Right hindlimb (tissue), 1 donor: ENCODE measurements around the gene NINL.
"Not testable (repeated sequence)": the region's sequence is repeated elsewhere in the genome, so short reads cannot be mapped to it uniquely, and the experiment has no call there.

ENCODE experiments used
- DNase-seq: peaks from one replicate; pipeline ENCODE4 v3.0.0-alpha.2; 2018

The NINL gene

GRCh38 chr20:25590778-25591177 lies 5.4 kb upstream of the NINL start:
- DNase-seq, result not testable (repeated sequence)

GRCh38 chr20:25588491-25588890 lies 3.2 kb upstream of the NINL start:
- no peak for DNase-seq

DNA sequence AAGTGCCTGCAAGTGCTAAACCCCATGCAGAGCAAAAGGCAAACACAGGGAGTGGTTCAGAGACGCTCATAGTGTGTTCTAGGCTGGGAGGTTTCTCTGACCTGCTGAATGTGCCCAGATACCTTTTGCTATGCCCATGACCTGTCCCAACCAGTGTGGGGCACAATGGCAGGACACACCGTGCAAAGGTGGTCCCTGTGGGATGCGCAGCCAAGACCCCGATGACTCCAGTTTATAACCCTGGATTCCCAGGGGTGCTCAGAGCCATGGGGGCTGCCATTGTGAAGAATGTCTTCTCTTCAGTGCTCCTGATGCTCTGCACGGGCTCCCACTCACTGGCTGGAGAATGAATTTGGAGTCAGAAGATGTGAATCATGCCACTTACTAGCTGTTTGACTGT lies 2.2 kb upstream of the NINL start:
- no peak for DNase-seq

DNA sequence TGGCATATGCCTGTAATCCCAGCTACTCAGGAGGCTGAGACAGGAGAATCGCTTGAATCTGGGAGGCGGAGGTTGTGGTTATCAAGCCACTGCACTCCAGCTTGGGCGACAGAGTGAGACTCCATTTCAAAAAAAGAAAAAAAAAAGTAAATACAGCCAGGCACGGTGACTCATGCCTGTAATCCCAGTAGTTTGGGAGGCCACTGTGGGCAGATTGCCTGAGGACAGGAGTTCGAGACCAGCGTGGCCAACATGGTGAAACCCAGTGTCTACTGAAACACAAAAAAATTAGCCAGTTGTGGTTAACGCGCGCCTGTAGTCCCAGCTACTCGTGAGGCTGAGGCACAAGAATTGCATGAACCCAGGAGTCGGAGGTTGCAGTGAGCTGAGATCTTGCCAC lies 1.5 kb upstream of the NINL start:
- DNase-seq, result no peak

DNA sequence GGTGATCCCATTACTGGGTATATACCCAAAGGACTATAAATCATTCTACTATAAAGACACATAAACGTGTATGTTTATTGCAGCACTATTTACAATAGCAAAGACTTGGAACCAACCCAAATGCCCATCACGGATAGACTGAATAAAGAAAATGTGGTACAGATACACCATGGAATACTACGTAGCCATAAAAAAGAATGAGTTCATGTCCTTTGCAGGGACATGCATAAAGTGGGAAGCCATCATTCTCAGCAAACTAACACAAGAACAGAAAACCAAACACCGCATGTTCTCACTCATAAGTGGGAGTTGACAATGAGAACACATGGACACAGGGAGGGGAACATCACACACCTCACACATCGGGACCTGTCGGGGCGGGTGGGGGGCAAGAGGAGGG lies 1.7 kb downstream of the NINL start:
- not testable (repeated sequence) for DNase-seq

DNA sequence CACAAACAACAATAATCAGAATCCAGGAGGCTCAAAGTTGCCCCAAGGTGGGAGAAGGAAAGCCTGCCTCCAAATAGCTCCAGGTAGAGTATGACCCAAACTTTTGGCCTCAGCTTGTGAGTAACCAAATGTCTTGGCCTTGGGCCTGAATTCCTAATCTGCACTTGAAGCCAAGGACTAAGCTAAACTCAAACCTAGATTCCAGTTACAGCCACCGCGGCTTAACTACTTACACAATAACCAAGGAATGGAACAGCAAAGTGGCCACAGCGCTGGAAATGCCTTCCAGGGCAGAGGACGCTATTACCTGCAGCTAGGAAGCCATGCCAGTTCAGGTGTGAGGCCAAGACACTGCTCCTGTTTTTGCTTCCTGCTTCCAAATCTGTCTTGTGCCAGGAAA lies 4.6 kb downstream of the NINL start:
- no peak for DNase-seq

DNA sequence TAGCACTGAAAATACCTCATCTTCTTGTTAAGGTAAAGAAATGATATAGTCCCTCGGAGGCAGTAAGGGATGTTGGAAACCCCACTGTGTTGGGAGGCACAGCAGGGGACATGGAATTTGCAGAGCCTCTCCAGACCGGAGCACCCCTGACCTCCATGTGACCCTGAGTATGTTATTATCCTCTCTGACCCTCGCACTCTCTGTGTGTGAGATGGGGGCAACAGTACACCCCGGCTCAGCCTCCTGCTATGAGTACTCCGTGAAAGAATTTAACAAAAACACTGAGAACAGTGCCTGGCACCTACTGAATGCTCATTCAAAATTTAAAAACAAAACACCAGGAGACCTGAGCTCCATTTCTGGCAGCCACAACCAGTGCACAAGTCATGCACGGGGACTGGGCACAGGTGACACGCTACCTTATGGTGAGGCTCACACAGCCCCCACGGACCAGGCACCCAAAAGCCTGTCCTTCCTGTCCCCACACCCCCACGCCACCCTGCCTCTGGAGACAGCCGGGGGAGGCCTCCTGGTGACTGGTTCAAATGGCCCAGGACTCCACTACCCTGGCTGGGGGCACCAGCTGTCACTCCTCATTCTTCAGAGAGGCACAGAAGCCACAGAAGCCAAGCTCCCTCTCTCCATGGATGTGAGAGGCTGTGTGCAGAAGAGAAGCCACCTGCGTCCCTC lies 6.1 kb downstream of the NINL start:
- no peak for DNase-seq

DNA sequence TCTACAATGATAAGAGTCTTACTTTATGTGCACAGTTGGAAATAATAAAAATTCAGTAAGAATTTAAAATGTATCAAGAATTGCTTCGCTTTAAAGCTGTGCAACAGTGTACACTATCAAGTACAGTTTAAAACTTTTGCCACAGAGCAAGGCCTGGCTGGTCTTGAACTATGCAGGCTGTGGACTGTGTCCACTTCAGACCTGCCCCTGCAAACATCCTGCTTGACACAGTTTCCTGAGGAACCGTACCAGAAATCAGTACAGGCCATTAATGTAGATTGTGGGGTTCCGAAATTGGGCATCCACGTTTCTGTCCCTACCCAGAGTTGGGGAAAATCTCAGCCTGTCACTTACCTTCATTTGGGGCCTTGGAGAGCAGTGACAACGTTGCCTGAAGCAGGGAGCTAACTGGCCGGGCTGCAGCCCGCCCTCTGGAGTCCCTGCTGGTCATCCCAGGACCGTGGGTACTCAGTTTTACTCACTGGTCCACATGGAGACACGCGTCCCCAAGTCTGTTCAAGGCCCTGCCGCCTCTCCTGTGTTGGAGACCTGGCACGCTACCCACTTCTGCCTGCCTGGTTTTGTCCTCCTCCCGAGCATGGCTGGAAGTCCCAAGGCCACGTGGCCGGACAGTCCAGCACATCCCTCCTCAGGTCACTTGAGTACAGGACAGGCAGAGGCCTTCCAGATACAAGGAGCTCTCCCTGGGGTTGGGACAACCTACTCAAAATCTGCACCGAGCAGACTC lies 8.4 kb downstream of the NINL start:
- DNase-seq, result no peak

GRCh38 chr20:25574411-25574810 lies 10.9 kb downstream of the NINL start:
- no peak for DNase-seq

DNA sequence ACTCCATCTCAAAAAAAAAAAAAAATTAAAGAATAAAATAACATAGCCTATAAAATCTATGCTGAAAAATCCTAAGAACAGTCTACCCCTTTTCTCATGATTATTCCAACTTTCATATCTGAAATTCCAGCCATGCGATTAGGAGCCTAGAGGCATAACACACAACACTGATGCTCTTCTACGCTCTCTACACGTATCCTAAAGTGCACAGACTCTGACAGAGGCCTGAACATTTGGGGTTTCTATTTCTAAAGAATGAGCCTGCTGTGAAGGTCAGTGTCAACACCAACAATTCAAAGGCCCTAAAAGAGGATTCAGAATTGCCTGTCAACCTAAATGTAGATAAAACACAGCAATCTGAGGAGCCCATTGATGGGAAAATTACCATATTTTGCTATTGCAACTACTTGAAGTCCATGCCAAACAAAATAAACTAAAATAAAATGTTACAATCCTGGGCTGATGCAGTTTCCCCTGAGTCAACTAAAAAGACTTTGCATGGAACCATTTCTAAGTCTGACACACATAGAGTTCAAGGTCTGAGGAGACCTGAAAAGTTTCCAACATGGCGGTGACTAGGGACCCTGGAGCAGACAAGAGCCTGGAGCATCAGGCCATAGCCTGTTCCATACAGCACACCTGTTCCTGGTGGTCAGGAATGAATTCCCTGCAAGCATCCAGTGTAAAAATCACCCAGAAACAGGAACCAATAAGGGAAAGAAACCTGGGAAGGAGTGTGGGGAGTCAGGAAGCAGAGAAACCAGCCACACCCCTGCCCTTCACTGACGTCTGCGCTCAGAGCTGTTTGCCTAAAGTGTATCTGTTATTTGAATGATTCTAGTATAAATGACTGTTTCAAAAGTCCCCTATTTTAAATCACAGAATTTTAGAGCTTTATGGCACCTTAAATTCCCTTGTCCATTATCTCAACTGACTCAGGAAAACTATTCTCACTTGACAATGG lies 11.8 kb downstream of the NINL start:
- no peak for DNase-seq

DNA sequence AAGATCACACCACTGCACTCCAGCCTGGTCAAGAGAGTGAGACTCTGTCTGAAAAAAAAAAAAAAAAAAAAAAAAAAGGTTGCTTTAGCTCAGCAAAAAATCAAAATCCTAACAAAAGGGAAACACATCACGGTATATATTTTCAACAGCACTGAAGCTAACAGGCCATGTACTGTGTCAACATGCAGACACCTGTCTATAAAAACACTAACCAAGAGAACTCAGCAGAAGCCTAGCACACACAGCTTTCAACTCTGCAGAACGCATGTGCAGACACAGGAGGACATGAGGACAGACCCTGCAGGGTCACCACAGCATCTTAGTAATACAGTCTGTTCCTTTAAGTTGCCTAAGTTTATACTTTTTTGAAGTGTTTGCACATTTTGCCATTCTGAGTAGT lies 13.5 kb downstream of the NINL start:
- DNase-seq, result no peak

GRCh38 chr20:25571240-25571639 lies 14.1 kb downstream of the NINL start:
- no peak for DNase-seq

DNA sequence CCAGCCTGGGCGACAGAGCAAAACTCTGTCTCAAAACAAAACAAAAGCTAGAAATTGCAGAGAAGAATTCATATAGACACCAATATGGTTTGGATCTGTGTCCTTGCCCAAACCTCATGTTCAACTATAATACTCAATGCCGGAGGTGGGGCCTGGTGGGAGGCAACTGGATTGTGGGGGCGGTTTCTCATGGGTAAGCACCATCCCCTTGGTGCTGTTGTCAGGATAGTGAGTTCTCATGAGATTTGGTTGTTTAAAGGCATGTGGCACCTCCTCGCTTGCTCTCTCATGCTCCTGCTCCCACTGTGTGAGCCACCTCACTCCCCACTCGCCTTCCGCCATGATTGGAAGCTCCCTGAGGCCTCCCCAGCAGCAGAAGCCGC lies 15.2 kb downstream of the NINL start:
- DNase-seq, result no peak

GRCh38 chr20:25567286-25567685 lies 18.0 kb downstream of the NINL start:
- no peak for DNase-seq

DNA sequence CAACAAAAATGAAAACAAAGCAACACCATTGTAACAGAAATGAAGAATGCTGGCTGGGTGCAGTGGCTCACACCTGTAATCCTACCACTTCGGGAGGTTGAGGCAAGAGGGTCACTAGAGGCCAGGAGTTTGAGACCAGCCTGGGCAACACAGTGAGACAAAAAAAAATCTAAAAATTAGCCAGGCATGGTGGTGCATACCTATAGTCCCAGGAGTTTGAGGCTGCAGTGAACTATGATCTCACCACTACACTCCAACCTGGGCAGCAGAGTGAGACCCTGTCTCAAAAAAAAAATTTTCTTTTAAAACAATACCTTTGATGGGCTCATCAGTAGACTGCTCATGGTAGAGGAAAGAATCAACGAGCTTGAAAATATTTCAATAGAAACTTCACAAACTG lies 18.5 kb downstream of the NINL start:
- DNase-seq, result no peak

GRCh38 chr20:25565578-25566157 lies 19.7 kb downstream of the NINL start:
- no peak for DNase-seq

DNA sequence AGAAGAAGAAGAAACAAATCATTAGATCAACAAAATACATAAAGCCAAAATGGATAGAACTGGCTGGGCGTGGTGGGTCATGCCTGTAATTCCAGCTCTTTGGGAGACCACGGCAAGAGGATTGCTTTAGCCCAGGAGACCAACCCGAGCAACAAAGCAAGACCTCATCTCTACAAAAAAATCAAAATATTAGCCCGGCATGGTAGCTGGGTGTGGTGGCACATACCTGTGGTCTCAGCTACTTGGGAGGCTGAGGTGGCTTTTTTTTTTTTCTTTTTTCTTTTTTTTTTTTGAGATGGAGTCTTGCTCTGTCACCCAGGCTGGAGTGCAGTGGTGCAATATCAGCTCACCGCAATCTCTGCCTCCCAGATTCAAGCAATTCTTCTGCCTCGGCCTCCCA lies 21.5 kb downstream of the NINL start:
- no peak for DNase-seq

- DNase-seq, result no peak
Observed at GRCh38 chr20:25563362-25563761, 22.0 kb downstream of the NINL start.

DNA sequence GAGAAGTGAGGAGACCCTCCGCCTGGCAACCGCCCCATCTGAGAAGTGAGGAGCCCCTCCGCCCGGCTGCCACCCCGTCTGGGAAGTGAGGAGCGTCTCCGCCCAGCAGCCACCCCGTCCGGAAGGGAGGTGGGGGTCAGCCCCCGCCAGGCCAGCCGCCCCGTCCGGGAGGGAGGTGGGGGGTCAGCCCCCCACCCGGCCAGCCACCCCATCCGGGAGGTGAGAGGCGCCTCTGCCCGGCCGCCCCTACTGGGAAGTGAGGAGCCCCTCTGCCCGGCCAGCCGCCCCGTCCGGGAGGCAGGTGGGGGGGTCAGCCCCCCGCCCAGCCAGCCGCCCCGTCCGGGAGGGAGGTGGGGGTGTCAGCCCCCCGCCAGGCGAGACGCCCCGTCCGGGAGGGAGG lies 23.6 kb downstream of the NINL start:
- DNase-seq, result not testable (repeated sequence)

DNA sequence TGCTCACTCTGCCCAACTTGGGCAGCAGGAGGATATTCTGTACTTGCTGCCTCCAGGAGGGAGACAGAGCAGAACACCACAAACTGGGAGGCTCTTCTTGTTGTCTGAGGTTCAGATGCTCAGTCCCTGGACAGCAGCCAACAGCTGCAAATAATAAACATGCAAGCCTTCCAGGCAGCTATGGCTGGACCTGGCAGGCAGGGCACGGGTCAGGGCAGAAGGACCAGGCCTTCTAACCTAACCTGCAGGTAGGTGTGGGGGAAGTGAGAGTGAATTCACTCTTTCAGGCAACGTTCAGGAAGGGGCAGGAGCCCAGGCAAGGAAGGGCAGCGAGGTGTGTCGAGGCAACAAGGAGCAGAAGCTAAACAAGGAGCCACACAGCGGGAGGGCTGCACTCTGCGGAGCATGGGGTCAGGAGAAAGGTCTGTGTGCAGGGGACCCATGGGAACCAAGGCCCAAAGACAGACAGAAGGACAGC lies 31.5 kb downstream of the NINL start:
- DNase-seq, result peak; percentile 55

DNA sequence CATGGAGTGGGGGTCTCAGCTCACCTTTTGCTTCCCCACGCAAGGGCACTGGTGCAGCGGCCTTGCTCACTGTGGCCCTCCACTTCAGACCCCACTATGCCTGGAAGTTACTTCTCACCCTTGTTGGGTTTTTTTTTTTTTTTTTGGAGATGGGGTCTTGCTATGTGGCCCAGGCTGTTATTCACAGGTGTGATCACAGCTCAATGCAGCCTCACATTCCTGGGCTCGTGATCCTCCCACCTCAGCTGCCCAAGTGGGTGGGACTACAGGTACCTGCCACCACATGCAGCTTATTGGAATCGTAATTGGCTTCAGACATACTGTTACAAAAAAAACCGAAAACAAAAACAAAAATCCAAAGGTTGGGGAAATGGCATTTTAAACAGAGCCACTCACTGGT lies 32.4 kb downstream of the NINL start:
- DNase-seq, result no peak

- no peak for DNase-seq
Observed at GRCh38 chr20:25551413-25552215, 33.7 kb downstream of the NINL start.
